Suppressor macrophage treated with lipopolysaccharide for 1 hour (primary cell): ENCODE results near the gene VAMP2.

Experiments used
- DNase-seq, 3 donors: peaks; one replicate each; pipeline ENCODE4 v3.0.0-alpha.2; 2020 to 2022

VAMP2 gene

GRCh38 chr17:8162233-8162996 lies at the start of gene VAMP2:
Gene VAMP2 (minus strand): TSS chr17:8162948. CDS start chr17:8162879, 69 bp downstream.
- DNase-seq: peak; percentile 81 to 94 (median 88)

GRCh38 chr17:8210761-8211458 lies 48.2 kb upstream of the VAMP2 start:
- DNase-seq: no peak

- DNase-seq: peak; percentile 98 to 99 (median 99)
Observed at GRCh38 chr17:8209907-8210760, 47.4 kb upstream of the VAMP2 start, which contains the start of gene AURKB. Gene AURKB (minus strand): TSS chr17:8210575. CDS start chr17:8210224, 351 bp downstream.

- DNase-seq: no peak
Observed at GRCh38 chr17:8206536-8206935, 43.8 kb upstream of the VAMP2 start.

GRCh38 chr17:8204761-8205555 lies 42.2 kb upstream of the VAMP2 start:
- no peak for DNase-seq

GRCh38 chr17:8192070-8192815 lies 29.5 kb upstream of the VAMP2 start:
- DNase-seq: peak; percentile 81 to 83 (median 82)

GRCh38 chr17:8190506-8190905 lies 27.8 kb upstream of the VAMP2 start:
- DNase-seq: no peak

GRCh38 chr17:8189711-8190477 lies 27.1 kb upstream of the VAMP2 start, which contains the start of gene BORCS6:
Gene BORCS6 (minus strand): TSS chr17:8190180. CDS start chr17:8190140, 40 bp downstream.
- peak; percentile 97 to 98 (median 97) for DNase-seq

- DNase-seq: peak in 2 of 3 donors; percentile 21 to 36
Observed at GRCh38 chr17:8189041-8189710, 26.4 kb upstream of the VAMP2 start.

GRCh38 chr17:8188263-8188839 lies 25.6 kb upstream of the VAMP2 start:
- DNase-seq: no peak

GRCh38 chr17:8187517-8188262 lies 24.9 kb upstream of the VAMP2 start:
- peak; percentile 94 to 99 (median 98) for DNase-seq

- DNase-seq: peak; percentile 90 to 93 (median 92)
Observed at GRCh38 chr17:8186787-8187516, 24.2 kb upstream of the VAMP2 start.

GRCh38 chr17:8186446-8186786 lies 23.7 kb upstream of the VAMP2 start:
- DNase-seq: no peak

- peak; percentile 75 to 86 (median 82) for DNase-seq
Observed at GRCh38 chr17:8185582-8186445, 23.1 kb upstream of the VAMP2 start.

GRCh38 chr17:8176998-8177731 lies 14.4 kb upstream of the VAMP2 start:
- DNase-seq: no peak

GRCh38 chr17:8176197-8176940 lies 13.6 kb upstream of the VAMP2 start, which contains the start of gene TMEM107:
Gene TMEM107 (minus strand): TSS chr17:8176380. CDS start chr17:8176286, 94 bp downstream.
- DNase-seq: peak; percentile 91 to 95 (median 94)
